WI38 (cell line): ENCODE measurements around the gene KAT2B.

Source experiments
- H3K4me3 ChIP-seq: 2 replicates; pipeline ENCODE4 v1.5.1; 2011; ENCODE audit warnings: low read depth, mild to moderate bottlenecking, control low read depth, low read length
- CTCF ChIP-seq: IDR thresholded peaks from 2 replicates; pipeline ENCODE4 v1.5.1; 2012; ENCODE audit warnings: low read depth, mild to moderate bottlenecking, control low read depth, low read length

The KAT2B gene

GRCh38 chr3:20130106-20130505 lies 89.9 kb downstream of the KAT2B start:
- no peak for TF ChIP-seq CTCF
- H3K4me3 ChIP-seq, result no peak overlapping the region

- TF ChIP-seq CTCF, result no peak
- no peak overlapping the region for H3K4me3 ChIP-seq
Observed at GRCh38 chr3:20136231-20136630, 96.0 kb downstream of the KAT2B start.

- no peak overlapping the region for H3K4me3 ChIP-seq
Observed at GRCh38 chr3:20137647-20138046, 97.4 kb downstream of the KAT2B start.

GRCh38 chr3:20140881-20141280 lies 100.6 kb downstream of the KAT2B start:
- TF ChIP-seq CTCF, result no peak
- no peak overlapping the region for H3K4me3 ChIP-seq

More at GRCh38 chr3:20137647-20138046, 97.4 kb downstream of the KAT2B start:
- TF ChIP-seq CTCF, result no peak

GRCh38 chr3:20141316-20141715 lies 101.1 kb downstream of the KAT2B start:
- H3K4me3 ChIP-seq, result no peak overlapping the region
- no peak for TF ChIP-seq CTCF

GRCh38 chr3:20141851-20142250 lies 101.6 kb downstream of the KAT2B start:
- no peak for TF ChIP-seq CTCF
- H3K4me3 ChIP-seq, result no peak overlapping the region

- TF ChIP-seq CTCF, result no peak
Observed at GRCh38 chr3:20142517-20142916, 102.3 kb downstream of the KAT2B start.

More at GRCh38 chr3:20142517-20142916, 102.3 kb downstream of the KAT2B start:
- H3K4me3 ChIP-seq, result no peak overlapping the region
